Inflammatory macrophage treated with lipopolysaccharide for 1 hour (primary cell): Measurements from ENCODE around the gene CHSY1.

Experiments used
- DNase-seq, 2 donors: peaks; one replicate each; pipeline ENCODE4 v3.0.0-alpha.2; 2020 to 2022

The CHSY1 gene

DNA sequence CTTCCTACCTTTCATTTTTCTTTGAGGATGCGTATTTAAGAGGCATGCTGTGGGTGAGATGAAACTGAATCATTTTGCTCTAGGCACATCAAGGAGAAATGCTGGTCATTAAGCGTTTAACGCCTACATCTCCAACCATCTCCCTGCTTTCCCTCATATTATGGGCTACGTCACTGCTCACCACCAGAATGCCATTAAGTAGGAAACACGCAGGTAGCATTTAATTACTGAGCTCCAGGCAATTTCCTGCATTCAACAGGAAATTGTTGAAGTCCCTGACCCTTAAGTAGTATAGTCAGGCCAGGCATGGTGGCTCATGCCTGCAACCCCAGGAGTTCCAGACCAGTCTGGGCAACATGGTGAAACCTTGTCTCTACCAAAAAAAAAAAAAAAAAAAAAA, 66.1 kb downstream of the CHSY1 start:
- no peak for DNase-seq

DNA sequence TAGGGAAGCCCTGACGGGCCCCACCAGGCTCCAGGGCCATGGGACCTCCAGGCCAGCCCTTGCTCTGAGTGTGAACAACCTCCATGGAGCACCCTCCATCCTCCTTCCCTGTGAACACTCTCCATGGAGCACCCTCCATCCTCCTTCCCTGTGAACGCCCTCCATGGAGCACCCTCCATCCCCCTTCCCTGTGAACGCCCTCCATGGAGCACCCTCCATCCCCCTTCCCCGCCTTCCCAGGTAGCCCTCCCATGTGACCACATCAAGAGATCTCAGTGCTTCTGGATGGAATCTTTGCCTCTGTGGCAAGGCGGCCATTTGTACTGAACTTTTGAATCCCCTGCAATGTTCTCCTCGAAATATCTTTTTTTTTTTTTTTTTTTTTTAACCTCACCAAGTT, 66.5 kb downstream of the CHSY1 start:
- DNase-seq: no peak

DNA sequence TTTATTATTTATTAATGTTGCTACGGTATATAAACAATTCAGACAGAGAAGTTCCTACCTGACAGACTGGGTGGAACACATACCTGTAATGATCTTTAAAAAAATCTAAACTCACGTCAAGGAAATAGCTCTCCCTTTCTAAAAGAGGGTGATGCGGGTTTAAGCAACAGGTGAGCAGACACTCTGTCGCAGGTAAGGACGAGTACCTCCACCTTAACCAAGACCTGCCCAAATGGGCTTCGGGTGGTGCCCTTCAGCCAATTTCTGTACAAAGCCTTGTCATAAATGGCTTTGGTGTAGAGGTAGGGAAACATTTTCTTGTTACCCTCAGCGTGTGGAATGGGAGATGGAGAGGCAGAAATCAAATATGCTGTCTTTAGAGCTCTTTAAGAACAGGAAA, 67.0 kb downstream of the CHSY1 start:
- DNase-seq: no peak

DNA sequence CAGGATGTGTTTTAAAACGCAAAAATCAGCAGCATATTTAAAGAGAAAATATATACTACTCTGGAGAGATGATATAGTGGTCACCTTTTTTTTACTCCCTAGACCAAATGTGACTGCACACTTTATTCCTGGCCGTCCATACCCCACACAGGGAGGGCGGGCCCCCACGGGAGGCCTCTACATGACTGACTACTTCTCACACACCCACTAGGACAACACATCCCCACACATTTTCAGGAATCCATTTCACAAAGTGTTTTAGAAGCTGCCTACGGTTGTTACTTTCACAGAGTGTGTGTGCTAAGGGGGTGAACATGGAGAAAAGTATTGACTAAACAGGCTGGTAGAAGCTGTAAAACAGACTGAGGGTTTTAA, 67.9 kb downstream of the CHSY1 start:
- DNase-seq: no peak

DNA sequence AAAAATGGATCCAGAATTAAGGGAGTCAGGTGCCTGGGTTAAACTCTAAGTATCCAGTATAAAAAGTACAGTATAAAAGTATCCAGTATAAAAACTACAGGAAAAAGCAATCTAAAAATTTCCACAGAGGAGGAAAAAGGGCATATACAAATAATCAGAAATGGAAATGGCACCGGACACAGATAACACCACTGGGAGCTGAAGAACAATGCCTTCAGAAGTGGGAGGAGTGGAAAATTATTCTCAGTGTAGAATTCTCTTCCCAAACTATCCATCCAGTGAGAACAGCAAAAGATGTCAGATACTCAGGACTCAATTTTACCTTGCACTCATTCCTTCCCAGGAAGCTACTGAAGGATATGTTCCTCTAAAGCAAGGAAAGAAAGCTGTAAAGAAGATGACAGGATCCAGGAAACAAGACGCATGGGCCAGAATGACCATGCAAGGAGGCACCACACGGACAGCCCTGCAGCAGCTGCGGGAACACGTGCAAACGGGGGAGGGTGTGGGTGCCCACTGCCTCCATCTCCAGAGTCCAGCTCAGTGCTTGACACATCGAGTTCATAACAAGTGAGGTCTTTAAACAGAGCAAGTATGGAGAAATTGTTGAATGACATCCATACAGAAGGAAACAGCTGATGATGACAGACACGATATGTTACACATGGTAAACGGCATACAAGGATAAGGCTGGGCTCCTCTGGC, 68.5 kb downstream of the CHSY1 start:
- no peak for DNase-seq

DNA sequence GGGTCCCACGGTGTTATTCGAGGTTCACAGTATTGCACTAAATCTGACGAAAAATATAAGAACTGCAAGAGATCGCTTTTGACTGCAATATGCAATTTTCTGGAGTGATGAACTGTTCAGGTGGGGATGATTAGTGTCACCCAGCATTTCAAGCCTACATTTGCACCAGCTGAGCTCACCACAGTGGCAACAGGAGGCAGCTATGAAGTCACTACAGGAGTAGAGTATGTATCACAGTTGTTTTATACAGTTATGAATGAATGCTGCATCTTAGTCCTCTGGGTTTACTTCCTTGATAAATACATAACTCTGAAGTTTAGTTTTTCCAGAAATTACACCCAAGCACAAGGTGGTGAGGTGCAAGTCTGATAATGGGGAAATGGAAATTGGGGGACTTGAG, 69.6 kb downstream of the CHSY1 start:
- no peak for DNase-seq

DNA sequence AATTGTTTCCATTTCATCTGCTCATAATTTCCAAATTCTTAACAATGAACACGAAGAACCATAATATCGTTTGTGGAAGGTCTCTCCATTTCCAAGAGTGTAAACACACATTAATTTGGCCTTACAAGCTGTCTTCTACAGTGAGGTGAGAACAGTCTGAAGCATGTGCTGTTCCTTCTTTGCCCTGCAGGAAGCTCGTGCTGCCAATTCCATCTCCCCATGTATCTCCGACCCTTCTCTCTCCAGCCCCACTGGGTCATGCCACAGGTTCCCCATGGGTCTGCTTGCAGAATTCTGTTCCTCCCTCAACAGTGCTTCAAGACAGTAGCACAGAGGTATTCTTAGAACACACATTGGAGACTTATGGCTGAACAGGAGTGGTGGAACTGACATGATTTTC, 70.5 kb downstream of the CHSY1 start:
- DNase-seq: no peak

DNA sequence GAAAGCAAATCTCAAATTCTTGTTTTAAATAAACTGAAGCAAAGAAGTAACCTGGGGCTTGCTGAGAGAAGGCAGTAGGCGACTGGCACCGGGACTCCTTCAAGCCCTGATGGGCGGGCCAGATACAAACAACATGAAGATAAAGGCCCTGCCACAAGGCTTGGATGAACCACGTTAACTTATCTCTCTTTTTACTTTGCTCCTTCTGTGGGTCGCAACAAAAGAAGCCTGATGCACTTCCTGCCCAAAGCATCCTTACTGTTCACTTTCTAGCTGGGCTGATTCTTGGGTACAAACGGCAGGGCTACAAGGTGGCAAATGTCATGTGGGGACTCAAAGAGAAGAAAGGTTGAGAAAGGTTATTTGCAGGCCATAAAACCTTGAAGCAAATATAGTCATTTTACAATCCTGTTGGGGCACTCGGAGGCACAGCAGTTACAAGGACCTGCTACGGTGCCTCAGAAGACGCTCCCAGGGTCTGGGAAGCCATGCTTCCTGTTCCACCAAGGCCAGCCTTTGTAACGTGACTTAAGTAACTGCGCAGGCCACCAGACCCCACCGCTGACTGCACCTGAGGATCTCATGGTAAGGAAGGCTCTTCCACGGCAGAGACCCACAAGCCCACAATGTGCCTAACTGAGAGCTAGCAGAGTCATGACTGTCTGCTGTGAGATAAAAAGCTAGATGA, 71.1 kb downstream of the CHSY1 start:
- no peak for DNase-seq

DNA sequence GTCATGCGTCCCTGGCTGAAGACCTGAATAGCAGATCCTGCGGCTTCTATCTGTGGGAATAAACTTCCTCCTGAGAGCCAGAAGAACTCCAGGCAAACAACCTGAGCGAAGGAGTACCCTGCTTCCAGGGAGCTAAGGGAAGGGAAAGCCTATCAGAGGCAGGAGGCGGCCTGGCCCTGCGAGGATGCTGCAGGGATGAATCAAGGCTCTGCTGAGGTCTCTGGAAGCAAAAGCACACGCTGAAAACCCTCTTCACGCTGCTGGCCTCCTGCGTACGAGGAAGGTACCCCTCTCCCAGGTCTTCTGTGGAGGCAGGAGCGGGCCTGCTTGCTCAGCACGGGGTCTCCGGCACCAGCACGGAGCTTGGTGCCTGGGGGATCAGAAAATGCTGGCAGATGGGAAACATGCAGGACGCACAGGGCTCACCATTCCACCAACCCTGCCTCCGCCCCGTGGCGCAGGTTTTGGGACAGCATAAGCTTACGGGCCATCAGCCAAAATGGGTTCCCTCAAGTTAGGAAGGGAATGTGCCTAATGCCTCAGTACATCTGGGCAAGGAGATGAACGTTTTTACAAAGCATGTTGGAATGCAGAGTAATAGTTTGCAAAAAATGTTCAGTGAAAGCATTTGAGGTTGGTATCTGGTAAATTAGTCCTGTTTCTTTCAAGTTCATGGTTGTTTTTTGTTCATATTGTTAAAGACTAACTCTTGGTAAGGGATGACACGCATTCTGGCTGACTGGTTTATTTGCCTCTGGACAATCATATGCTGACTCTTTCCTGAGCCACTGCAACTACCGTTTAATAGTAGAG, 72.3 kb downstream of the CHSY1 start:
- no peak for DNase-seq

DNA sequence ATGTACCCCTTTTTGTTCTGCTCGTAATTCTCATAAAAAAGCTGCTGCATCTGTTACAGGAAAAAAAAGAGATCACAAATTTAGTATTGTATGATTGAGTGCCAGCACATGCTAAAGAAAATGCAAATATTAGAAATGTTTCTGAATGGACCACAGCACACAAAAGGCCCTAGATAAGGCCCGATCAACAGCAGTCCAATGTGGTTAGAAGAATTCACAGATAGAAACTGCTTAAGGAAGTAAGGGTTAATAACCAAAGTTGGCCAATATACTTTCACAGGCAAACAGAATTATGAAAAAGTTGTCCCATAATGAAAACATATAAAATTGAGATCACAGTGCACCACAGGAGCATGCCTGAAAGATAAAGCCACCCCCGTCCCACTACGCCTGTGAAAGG, 72.9 kb downstream of the CHSY1 start:
- DNase-seq: no peak

DNA sequence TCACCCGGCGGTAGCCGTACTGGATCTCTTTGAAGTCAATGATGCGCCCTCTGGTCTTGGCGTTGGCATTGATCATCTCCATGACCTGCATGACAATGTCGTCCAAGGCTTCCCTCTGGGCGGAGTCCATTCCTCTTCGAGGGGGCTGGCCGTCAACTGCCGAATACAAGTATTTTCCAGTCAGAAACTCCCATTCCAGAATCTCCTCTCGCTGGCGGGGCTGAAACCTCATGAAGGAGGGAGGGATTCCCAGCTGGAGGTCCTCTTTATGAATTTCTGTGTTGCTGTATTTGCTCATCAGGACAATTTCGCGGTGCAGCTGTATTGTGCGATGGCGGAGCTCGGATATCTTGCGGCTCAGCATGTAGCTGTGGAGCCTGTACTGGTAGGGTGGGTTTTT, 73.4 kb downstream of the CHSY1 start:
- DNase-seq: no peak

DNA sequence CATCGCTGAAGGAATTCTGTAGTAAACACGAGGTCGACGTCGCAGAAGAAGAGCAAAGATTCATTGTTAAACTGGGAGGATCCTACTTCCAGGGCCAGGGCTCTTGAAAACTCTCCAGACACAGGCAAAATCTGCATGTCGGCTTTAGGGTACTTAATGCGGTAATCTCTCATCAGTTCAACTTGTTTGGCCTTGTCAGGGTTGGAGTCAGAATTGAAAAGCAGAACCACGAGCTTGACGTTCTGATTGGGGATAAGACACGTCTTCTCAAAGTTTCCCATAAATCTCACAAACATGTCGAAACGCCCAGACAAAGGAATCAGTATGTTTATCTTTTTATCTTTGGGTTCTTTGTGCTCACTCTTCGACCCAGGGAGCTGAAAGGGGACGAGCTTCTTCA, 74.0 kb downstream of the CHSY1 start:
- DNase-seq: no peak

DNA sequence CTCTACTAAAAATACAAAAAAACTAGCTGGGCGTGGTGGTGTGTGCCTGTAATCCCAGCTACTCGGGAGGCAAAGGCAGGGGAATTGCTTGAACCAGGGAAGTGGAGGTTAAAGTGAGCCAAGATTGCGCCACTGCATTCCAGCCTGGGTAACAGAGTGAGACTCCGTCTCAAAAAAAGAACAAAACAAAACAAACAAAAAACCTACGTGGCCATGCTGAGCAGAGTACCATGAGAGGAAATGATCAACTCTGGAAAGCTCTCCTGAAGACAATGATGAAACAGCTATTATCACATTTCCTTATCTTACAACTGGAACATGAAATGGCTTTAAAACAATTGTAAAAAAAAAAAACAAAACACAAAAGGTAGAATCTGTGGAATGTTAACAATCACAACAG, 75.2 kb downstream of the CHSY1 start:
- DNase-seq: no peak

DNA sequence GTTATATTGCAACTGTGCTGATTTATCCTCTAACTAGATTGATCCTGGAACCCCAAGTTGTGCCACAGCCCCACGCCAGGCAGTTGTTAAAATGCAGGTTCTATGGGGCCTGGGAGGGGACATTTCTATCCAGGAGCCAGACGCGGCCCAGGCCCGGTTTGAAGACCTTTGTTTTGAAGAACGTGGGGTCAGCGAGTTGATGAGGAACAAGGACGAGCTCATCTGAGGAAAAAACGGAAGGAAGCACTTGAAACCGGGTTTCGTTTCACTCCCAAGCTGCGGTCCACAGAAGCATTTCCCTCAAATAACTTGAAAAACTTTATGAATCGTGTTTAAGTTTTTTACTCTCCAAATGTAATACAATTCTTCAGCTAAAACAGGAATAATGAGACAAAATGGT, 76.4 kb downstream of the CHSY1 start:
- DNase-seq: peak; percentile 59 to 75

DNA sequence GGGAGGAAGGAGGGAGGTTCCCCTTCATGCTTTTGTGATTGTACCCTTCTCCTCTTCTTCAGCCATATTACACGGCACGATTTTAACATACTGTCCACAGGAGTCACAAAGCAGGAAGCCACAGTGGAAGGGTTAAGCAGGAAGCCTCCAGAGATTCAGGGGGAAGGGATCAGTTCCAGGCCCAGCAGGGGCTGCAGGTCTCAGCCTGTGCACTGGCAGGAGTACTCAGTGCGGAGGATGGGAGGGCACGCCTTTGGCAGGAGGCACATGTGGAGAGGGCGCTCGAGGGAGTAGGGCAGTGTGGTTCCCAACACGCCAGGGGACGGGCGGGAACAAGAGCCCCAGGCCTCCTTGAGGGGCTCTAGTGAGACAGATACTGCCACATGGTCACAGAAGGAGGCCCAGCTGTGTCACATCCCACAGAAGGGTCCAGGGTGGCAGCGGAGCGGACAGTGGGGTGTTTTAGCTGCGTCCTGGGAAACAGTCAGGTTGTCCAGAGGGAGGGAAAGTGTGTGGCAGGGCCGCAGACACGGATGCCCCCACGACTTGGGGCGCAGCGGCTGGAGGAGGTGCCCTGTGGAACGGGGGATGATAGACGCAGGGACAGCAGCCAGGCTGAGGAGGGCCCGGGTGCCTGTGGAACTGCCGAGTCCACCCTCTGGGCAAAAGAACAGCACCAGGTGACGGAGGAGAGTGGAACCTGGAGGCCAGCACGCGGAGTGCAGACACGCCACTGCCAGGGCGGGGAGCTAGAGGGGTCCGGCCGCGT, 77.5 kb downstream of the CHSY1 start:
- no peak for DNase-seq

DNA sequence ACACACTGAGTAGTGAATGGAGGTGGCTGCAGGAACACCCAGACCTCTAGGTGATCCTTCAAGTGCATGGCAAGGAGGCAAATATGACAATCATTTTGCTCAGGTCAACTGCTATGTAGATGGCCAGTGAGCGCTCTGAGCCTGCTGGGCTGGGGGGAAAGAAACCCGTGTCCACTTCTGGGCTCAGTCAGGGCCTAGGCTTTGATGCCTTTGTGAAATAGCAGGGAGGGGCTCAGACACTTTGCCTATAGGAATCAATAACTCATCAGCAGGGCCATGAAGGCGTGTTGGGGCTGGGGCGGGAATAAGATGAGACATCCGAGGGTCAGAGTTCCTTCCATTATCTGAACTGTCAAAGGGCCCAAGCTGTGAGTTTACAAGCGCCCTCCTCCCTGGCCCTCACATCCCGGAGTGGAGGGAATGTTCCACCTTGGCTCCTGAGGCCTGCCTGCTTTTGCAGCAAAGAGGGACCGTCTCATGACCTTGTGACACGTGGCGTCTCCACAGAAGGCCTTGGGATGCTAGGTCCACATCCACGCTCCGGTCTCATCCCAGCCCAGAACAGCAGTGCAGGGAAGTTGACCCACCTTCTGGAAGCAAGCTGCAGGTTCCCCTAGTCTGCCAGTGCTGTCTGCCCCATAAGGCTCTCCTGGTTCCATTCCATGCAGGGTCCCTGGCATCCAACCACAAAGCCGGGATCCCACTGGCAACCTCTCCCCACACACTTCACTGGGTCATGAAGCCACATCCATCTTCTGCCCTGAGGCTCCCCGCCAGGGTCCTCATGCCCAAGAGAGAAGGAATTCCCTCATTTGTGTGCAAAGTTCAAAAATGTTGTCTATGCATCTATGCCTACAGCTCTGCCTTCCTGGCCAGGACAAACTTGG, 78.4 kb downstream of the CHSY1 start:
- no peak for DNase-seq

DNA sequence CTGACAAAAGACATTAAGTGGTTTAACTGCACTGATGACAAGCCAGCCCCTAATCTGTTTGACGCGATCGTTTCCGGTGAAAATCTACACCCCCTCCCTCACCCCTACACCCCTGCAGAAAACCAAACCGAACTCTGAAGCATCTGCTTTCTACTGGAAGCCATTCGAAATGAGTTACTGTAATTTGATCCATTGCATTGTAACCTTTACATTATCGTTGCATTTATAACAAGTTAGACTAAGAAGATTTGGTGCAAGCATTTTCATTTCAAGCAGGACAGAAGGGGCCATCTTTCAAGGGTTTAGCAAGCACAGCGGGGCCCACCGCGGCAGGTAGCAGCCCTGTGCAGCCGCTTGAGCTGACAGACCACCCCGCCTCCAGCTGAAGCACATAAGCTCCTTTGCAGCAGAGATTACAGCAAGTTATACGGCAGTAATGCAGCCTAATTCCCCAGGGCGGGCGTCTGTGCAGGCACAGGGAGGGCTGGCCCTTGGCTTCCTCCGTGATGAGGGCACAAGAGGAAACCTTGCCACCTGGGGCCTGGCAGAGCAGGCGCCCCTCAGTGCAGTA, 79.3 kb downstream of the CHSY1 start:
- no peak for DNase-seq

DNA sequence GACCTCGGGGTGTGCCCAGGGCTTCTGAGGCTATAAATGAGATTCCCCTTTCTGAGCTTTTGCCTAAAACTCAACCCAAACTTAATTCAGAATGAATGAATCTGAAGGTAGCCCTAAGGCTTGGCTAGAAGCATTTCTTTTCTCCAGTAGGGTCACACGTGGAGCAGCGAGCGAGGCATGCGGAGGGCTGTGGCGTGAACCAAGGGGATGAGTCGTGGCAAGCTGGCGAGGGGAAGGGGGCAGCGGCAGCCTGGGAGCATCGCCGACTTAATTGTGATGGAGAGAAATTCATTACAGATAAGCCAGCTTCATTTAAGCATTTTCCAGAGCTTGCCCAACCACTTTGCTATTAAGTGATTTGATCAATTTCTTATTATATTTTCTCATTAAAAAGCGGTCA, 79.9 kb downstream of the CHSY1 start:
- DNase-seq: no peak

DNA sequence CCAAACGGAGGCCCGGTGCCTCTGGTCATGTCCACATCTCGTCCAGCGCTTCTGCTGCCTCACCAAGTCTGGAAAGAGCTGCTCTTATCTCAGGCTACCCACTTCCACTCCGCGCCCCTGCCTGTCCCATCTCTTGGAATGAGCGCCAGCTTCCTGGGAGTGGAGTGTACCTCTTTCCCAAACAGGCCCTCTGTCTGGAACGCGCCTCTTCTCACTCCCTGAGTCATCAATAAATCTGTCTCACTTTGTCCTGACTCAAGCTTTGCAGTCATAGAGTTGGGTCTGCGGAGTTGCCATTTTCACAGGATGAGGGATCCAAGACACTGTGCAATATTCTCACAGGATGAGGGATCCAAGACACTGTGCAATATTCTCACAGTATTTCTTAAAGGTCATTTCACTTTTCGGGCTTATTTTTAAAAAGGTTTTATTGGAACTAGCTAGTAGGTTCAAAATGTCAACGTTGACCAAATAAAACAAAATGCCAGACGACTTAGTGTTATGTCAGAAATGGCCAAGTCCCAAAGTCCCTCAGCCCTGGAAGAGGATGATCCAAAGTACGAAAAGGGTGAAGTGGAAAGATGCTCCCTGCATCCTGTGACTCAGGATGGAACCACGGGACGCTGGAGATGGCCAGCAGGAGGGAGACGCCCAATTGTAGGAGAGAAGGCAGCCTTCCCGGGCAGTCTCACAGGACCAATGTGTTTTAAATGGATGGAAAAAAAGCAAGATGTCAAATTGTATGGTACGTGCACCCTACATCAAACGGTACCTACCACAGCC, 81.1 kb downstream of the CHSY1 start:
- DNase-seq: no peak

DNA sequence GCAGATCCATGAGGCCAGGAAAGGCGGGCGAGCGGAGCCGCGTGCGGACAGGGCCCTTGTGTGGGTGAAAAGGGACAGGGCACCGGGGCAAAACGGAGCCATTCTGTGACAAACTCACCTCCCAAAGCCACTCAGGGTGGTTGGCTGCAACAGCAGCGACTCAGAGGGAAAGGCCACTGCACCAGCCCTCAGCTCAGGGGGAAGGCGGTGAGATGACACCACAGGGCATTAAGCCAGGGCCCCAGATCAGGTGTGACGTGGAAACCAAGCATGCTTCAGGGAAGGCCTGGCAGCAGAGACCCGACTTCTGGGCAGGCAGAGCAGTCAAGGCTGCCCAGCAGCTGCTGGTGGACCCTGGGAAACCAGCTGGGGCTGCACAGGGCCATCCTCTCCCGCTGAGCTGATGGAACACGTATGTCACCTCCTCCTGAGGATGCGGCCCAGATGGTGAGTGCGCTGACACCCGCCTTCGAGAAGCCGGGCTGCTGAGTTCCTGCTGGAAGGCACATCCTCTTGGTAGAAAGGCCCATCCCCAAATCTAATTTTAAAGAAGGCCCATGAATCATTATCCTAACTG, 82.3 kb downstream of the CHSY1 start:
- no peak for DNase-seq
